ENCODE measurements around the gene SYTL5.

Gene SYTL5

DNA sequence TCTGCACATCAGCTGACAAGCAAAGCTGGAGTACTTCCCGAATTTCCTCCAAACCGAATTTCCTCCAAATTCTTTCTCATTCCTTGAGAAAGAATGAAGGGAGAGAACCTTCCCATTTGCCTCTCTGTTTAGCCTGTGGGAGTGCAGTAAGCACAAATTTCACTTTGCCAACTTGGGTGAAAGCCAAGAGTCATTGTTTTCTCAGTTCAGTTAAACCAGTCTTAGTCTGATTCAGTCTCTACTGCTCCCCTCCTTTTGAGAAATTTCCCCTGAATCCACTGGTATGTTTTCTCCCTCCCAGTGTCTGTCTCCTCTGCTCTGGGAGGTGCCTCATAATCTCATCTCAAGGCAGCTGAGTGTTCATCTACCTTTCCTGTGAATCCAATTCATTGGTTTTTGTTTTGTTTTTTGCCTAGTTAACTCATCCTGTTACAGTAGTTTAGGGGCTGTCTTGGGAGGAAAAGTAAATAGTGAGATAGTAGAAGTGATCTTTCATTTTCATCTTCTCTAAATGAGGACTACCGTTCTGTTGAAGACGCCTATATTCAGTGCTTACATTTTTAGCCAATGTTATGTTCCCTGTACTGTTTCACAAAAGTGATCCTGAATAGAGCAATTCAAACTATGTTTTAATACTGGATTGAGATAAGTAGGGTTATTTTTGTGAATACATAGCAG, 49.0 kb downstream of the SYTL5 start:
- H3K9ac ChIP-seq, result no peak overlapping the region
- no peaks in the 10 kb centered on the region for H3K4me1 ChIP-seq
- no peaks in the 10 kb centered on the region for H4K20me1 ChIP-seq
- H3K36me3 ChIP-seq, result no peaks in the 10 kb centered on the region
- no peak for TF ChIP-seq Cebpa-rat (IDR thresholded peaks at IDR 0.05)
- no peak overlapping the region for H3K27ac ChIP-seq
- H3K9me3 ChIP-seq, result no peaks in the 10 kb centered on the region
- no peak overlapping the region for H3K4me3 ChIP-seq
- no peak overlapping the region for H3K4me2 ChIP-seq
- H3K27me3 ChIP-seq, result no peaks in the 10 kb centered on the region

DNA sequence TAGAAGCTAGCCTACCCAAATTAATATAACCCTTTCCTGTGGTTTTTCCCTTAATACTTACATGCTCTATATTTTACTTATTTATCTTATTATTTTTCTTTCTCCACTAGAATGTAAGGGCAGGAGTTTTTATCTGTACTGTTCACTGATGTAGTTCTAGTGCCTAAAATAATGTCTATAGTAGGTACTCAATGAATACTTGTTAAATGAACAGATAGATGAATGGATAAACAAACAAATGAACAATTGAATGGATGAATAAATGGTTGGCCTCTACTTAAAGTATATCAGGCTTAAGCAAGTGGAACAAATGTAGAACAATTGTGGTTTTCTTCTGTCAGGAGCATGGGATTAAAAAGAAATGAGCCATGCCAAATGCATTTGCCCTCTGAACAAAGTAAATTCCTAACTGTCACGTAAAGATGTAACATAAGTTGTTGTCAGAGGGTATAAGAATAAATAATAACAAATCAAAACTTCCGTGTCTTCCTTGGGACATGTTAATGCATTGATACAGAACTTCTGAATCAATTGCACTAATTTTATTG, 54.1 kb downstream of the SYTL5 start:
- Histone ChIP-seq H3K4me1 (no peaks in the 10 kb centered on the region), H3K9ac (no peak overlapping the region), H3K4me2 (no peak overlapping the region), H3K9me3 (no peaks in the 10 kb centered on the region), H4K20me1 (no peaks in the 10 kb centered on the region), H3K4me3 (no peak overlapping the region), H3K27me3 (no peaks in the 10 kb centered on the region), H3K27ac (no peak overlapping the region), H3K36me3 (no peaks in the 10 kb centered on the region)
- TF ChIP-seq Cebpa-rat (IDR thresholded peaks at IDR 0.05), result no peak

DNA sequence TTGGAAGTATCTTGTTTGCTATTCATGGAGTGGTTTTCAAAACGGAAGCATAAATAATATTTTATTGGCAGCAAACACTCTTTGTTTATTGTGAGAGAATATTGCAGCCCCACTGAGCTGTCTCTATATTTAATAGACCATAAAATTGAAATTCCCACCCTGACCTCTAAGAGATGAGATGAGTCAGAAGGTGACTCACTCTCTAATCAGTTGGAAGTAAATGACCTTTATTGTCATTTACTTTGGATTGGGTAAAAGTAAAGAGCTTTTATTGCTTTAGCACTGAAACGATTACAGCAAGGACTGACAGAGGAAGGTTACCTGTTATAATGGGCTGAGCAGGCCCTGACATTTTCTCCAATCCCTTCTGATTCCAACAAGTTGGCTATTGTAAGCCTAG, 55.0 kb downstream of the SYTL5 start:
- Histone ChIP-seq H3K36me3 (no peaks in the 10 kb centered on the region), H3K27me3 (no peaks in the 10 kb centered on the region), H3K4me2 (no peak overlapping the region), H3K4me1 (no peaks in the 10 kb centered on the region), H3K9ac (no peak overlapping the region), H4K20me1 (no peaks in the 10 kb centered on the region), H3K27ac (no peak overlapping the region), H3K9me3 (no peaks in the 10 kb centered on the region), H3K4me3 (no peak overlapping the region)
- TF ChIP-seq Cebpa-rat (IDR thresholded peaks at IDR 0.05), result no peak

DNA sequence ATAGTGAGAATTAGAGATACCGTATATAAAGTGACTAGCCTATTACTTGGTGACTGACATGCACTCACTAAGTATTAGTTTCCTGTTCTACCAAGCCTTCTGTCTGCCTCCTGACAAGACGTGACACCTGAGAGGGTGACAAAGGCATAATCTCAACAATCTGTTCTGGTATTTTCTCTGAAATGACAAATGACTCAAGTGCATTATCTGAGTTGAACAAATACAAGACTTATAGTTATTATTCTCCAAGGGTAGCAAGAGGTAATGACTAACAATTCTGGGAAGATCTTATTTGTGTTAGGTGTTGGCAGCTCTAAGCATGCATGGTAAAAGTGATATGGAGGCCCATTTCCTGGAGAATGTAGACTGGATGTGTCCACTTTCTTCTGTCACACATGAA, 60.6 kb downstream of the SYTL5 start:
- Histone ChIP-seq H3K27ac (no peak overlapping the region), H3K27me3 (no peaks in the 10 kb centered on the region), H3K9me3 (no peaks in the 10 kb centered on the region), H3K4me1 (no peaks in the 10 kb centered on the region), H3K4me2 (no peak overlapping the region), H3K4me3 (no peak overlapping the region), H4K20me1 (no peaks in the 10 kb centered on the region), H3K36me3 (no peaks in the 10 kb centered on the region), H3K9ac (no peak overlapping the region)
- no peak for TF ChIP-seq Cebpa-rat (IDR thresholded peaks at IDR 0.05)

DNA sequence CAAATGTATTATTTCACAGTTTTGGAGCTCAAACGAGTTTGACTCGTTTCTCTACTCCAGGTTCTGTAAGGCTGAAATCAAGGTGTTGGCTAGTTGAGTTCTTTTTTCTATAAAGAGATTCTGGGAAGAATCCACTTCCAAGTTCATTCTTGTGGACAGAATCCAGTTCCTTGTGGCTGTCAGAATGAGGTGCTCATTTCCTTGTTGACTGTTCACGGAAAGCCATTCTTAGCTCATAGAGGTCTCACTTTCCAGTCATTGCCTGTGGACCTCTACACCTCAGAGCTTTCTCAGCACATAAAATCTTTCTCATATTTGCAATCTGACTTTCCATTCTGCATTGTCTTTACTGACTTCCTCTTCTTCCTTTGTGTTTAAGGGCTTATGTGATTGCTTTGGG, 62.9 kb downstream of the SYTL5 start:
- Histone ChIP-seq H3K27me3 (no peaks in the 10 kb centered on the region), H3K4me2 (no peak overlapping the region), H3K9ac (no peak overlapping the region), H3K4me1 (no peaks in the 10 kb centered on the region), H3K4me3 (no peak overlapping the region), H3K36me3 (no peaks in the 10 kb centered on the region), H3K9me3 (no peaks in the 10 kb centered on the region), H3K27ac (no peak overlapping the region), H4K20me1 (no peaks in the 10 kb centered on the region)
- no peak for TF ChIP-seq Cebpa-rat (IDR thresholded peaks at IDR 0.05)

DNA sequence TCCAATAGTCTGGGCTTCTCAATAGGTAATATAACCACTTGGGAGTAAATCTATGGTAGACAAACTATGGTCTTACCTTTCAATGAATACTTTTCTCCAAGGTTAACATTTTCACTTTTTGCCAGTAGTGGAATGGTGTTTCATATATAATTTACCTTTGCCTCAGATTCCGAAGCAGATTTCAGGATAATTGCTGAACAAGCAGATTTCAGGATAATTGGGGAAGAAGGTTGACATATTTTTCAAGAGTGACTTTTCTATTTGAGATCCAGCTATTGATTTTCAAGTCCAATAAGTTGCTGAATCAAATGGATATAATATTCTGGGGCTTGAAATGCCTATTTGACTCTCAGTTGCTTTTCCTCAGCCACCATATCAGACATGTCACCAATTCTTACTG, 63.6 kb downstream of the SYTL5 start:
- Histone ChIP-seq H3K4me3 (no peak overlapping the region), H3K27me3 (no peaks in the 10 kb centered on the region), H3K9ac (no peak overlapping the region), H3K9me3 (no peaks in the 10 kb centered on the region), H3K4me2 (no peak overlapping the region), H3K36me3 (no peaks in the 10 kb centered on the region), H3K4me1 (no peaks in the 10 kb centered on the region), H4K20me1 (no peaks in the 10 kb centered on the region), H3K27ac (no peak overlapping the region)
- TF ChIP-seq Cebpa-rat (IDR thresholded peaks at IDR 0.05), result no peak

DNA sequence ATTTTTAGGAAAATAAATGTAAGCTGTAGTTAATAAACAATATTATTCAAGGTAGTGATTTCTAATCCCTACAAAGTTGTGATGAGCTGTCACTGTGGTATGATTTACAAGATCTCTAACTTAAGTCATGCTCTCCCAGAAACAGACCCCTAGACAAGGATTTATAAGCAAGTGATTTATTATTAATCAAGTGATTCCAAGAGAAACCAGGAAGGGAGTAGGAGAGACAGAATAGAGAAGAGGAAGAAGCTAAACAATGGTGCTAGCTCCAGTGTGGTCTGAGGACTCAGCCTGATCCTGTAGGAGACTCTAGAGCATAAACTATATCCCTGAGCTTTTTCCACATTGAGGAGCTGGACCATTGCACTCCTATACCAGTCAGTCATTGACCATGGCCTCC, 73.1 kb downstream of the SYTL5 start:
- no peaks in the 10 kb centered on the region for H3K27me3 ChIP-seq
- no peak overlapping the region for H3K4me2 ChIP-seq
- H3K27ac ChIP-seq, result no peak overlapping the region
- H4K20me1 ChIP-seq, result no peaks in the 10 kb centered on the region
- no peak overlapping the region for H3K4me3 ChIP-seq
- H3K36me3 ChIP-seq, result no peaks in the 10 kb centered on the region
- no peaks in the 10 kb centered on the region for H3K4me1 ChIP-seq
- H3K9ac ChIP-seq, result no peak overlapping the region
- no peak for TF ChIP-seq Cebpa-rat (IDR thresholded peaks at IDR 0.05)
- H3K9me3 ChIP-seq, result no peaks in the 10 kb centered on the region

DNA sequence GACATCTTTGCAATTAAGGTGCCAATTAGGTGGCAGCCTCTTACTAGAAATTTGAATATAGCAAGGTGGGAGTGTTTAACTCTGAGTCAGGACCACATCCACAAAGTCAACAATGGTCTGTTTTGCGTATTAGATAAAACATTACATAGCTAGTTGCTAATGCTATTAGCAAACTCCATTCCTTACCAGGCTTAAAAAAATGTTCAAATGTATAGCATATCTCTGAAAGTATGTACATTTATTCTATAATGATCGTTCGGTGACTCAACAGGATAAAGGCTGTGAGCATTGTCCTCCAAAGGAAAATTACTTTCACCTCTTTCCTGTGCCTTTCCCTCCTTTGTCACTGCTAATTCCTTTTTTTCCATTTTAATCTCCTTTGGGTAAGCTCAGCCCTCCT, 74.5 kb downstream of the SYTL5 start:
- Histone ChIP-seq H3K4me2 (no peak overlapping the region), H3K36me3 (no peaks in the 10 kb centered on the region), H3K4me1 (no peaks in the 10 kb centered on the region), H3K9ac (no peak overlapping the region), H3K9me3 (no peaks in the 10 kb centered on the region), H3K27me3 (no peaks in the 10 kb centered on the region), H4K20me1 (no peaks in the 10 kb centered on the region), H3K27ac (no peak overlapping the region), H3K4me3 (no peak overlapping the region)
- TF ChIP-seq Cebpa-rat (IDR thresholded peaks at IDR 0.05), result no peak

DNA sequence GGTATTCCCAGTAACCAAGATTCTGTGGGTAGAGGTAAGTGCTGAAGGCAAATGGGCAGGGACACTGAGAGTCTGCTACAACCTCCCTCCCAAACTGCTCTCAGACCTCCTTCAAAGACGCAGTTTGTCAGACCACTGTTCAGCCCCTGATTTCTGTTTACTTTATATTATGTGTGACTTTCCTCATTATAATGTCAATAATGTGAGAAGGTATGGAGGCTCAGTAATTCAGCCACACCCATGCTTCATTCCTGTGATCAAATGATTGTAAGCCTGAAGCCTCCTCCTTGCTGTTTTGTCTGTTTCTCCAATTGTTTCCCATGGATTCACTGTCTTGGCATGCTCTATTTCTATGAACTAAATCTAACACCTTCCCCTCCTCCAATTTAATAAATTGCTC, 75.6 kb downstream of the SYTL5 start:
- H3K4me3 ChIP-seq, result no peak overlapping the region
- H3K4me1 ChIP-seq, result no peaks in the 10 kb centered on the region
- no peaks in the 10 kb centered on the region for H3K36me3 ChIP-seq
- no peak overlapping the region for H3K4me2 ChIP-seq
- H3K27ac ChIP-seq, result no peak overlapping the region
- H3K27me3 ChIP-seq, result no peaks in the 10 kb centered on the region
- no peak overlapping the region for H3K9ac ChIP-seq
- H4K20me1 ChIP-seq, result no peaks in the 10 kb centered on the region
- no peak for TF ChIP-seq Cebpa-rat (IDR thresholded peaks at IDR 0.05)
- H3K9me3 ChIP-seq, result no peaks in the 10 kb centered on the region

DNA sequence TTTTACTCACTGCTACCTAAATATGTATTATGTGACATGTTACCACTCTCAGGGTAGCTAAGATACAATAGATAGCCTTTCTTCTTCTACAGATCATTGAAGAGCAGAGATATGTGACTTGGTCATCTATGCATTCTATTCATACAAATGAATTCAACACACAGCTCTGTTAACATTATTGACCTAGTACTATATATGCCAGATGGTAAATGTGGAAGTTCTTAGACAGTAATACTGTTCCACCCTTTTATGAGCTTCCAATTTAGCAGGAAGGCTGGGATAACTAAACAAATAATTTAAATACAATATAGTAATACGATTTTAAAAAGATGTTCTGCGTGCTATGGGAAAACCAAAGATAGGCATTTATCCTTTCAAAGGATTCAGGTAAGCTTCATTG, 76.0 kb downstream of the SYTL5 start:
- Histone ChIP-seq H3K4me1 (no peaks in the 10 kb centered on the region), H3K4me3 (no peak overlapping the region), H3K9ac (no peak overlapping the region), H3K36me3 (no peaks in the 10 kb centered on the region), H4K20me1 (no peaks in the 10 kb centered on the region), H3K4me2 (no peak overlapping the region), H3K27me3 (no peaks in the 10 kb centered on the region), H3K9me3 (no peaks in the 10 kb centered on the region), H3K27ac (no peak overlapping the region)
- TF ChIP-seq Cebpa-rat (IDR thresholded peaks at IDR 0.05), result no peak

DNA sequence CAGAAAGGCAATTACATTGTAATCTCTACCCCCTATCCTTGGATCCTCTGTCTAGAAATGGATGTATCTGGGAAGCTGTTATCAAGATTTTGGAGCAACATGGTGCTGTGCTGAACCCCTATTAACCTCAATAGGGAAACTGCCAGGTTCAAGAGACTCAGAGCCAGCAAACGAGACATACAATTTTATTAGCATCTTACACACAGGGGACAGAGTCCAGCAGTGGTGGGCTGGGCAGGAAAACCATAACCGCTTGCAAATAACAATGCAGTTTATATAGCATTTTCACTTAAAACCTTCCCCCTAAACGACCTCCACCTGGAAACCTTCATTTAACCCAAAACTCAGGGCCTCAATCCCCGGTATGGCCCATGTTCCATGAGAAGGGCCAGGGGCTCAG, 79.5 kb downstream of the SYTL5 start:
- Histone ChIP-seq H3K27ac (no peak overlapping the region), H3K36me3 (no peaks in the 10 kb centered on the region), H3K4me3 (no peak overlapping the region), H3K9me3 (no peaks in the 10 kb centered on the region), H4K20me1 (no peaks in the 10 kb centered on the region), H3K9ac (no peak overlapping the region), H3K4me2 (no peak overlapping the region), H3K27me3 (no peaks in the 10 kb centered on the region), H3K4me1 (no peaks in the 10 kb centered on the region)
- no peak for TF ChIP-seq Cebpa-rat (IDR thresholded peaks at IDR 0.05)
